ENCODE data around the gene CDHR1.

Gene CDHR1

GRCh38 chr10:84264611-84265141, 70.3 kb downstream of the CDHR1 start:
- DNase-seq (ENCODE audit: low spot score): peak; percentile 84

GRCh38 chr10:84265418-84265817, 71.1 kb downstream of the CDHR1 start:
- no peak for DNase-seq (ENCODE audit: low spot score)

- DNase-seq (ENCODE audit: low spot score): peak; percentile 48
These were observed 73.3 kb downstream of the CDHR1 start for GRCh38 chr10:84267503-84268126.

DNA sequence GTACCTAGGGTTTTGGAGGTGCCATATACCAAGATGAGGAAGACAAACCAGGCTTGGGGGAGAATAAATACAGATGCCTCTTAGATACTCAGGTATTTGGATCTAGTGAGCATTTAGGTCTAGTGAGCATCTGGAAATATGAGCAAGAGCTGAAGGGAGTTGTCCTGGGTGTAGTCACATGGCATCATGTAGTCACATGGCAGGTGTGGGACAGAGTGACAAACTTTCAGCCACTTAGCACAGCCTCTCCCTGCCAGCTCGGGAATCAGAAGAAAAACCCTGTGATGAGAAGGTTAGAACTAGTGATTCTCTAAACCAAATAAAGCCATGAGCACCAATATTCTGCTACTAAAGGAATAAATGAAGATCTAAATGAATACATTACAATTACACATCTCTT, 74.8 kb downstream of the CDHR1 start:
- no peak for DNase-seq (ENCODE audit: low spot score)

Measured in GM03348 (cell line).